Measurements from ENCODE around the gene PLCH2. TPM values are rescaled to one million over a fixed set of nuclear protein-coding genes. Genes with fewer than 3 reads are reported as not detected.

The PLCH2 gene
- total RNA-seq, 1 experiment from 2014 or later: 7.2 TPM

GRCh38 chr1:2523891-2524609, 48.0 kb downstream of the PLCH2 start:
- Histone ChIP-seq H3K36me3 (ENCODE audit: low read depth, low read length) (peaks cover 21% of the 10 kb centered on the region), H3K4me3 (ENCODE audit: low read length) (peak overlapping the region; percentile 93), H3K4me2 (ENCODE audit: low read length) (peak overlapping the region; percentile 94), H3K79me2 (ENCODE audit: low read length) (peaks cover 53% of the 10 kb centered on the region), H3K9ac (ENCODE audit: low read length) (no peak overlapping the region), H4K20me1 (ENCODE audit: low read length) (peaks cover 43% of the 10 kb centered on the region), H3K27ac (ENCODE audit: low read length) (peak overlapping the region; percentile 35), H3F3A (ENCODE audit: low read length, unreplicated experiment) (no peaks in the 10 kb centered on the region), H2AFZ (ENCODE audit: low read length) (no peak overlapping the region), H3K9me3 (ENCODE audit: low read length) (no peaks in the 10 kb centered on the region), H3K27me3 (ENCODE audit: low read length) (no peaks in the 10 kb centered on the region), H3K9me2 (replicated peaks; ENCODE audit: low read length) (no peaks in the 10 kb centered on the region), H3K4me1 (ENCODE audit: insufficient read depth, low read length) (peaks cover 34% of the 10 kb centered on the region)
- intact Hi-C loops (cut with micrococcal nuclease): no loop called here
- TF ChIP-seq EZH2 (IDR thresholded peaks at IDR 0.05; ENCODE audit: low read length, unreplicated experiment) (no peak), EZH2phosphoT487 (IDR thresholded peaks at IDR 0.05; ENCODE audit: borderline replicate concordance, low read length) (no peak)
- TF ChIP-seq, protein P1, sequence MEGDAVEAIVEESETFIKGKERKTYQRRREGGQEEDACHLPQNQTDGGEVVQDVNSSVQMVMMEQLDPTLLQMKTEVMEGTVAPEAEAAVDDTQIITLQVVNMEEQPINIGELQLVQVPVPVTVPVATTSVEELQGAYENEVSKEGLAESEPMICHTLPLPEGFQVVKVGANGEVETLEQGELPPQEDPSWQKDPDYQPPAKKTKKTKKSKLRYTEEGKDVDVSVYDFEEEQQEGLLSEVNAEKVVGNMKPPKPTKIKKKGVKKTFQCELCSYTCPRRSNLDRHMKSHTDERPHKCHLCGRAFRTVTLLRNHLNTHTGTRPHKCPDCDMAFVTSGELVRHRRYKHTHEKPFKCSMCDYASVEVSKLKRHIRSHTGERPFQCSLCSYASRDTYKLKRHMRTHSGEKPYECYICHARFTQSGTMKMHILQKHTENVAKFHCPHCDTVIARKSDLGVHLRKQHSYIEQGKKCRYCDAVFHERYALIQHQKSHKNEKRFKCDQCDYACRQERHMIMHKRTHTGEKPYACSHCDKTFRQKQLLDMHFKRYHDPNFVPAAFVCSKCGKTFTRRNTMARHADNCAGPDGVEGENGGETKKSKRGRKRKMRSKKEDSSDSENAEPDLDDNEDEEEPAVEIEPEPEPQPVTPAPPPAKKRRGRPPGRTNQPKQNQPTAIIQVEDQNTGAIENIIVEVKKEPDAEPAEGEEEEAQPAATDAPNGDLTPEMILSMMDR (conservative IDR thresholded peaks at IDR 0.05; ENCODE audit: low read depth, low read length): no peak
- ATAC-seq (no peak), DNase-seq (no peak)
- CTCF ChIA-PET: interaction anchor here (2.4 kb wide), 1 partner anchor 23 kb away, joined by 15 read pairs; no protein-coding TSS in a partner anchor
- POLR2A ChIA-PET (ENCODE audit: unreplicated experiment): no interaction called here
- no TSS peak for BruUV-seq (replicated peaks)

GRCh38 chr1:2525572-2525919, 49.5 kb downstream of the PLCH2 start:
- POLR2A ChIA-PET (ENCODE audit: unreplicated experiment): no interaction called here
- no TSS peak for BruUV-seq (replicated peaks)
- Histone ChIP-seq H3K79me2 (ENCODE audit: low read length) (peaks cover 53% of the 10 kb centered on the region), H3K27me3 (ENCODE audit: low read length) (no peaks in the 10 kb centered on the region), H3K4me2 (ENCODE audit: low read length) (peak overlapping the region; percentile 94), H3K9me3 (ENCODE audit: low read length) (no peaks in the 10 kb centered on the region), H3F3A (ENCODE audit: low read length, unreplicated experiment) (no peaks in the 10 kb centered on the region), H4K20me1 (ENCODE audit: low read length) (peaks cover 43% of the 10 kb centered on the region), H3K27ac (ENCODE audit: low read length) (peak overlapping the region; percentile 38), H3K9ac (ENCODE audit: low read length) (peak overlapping the region; percentile 96), H3K9me2 (replicated peaks; ENCODE audit: low read length) (no peaks in the 10 kb centered on the region), H2AFZ (ENCODE audit: low read length) (peak overlapping the region; percentile 64), H3K4me3 (ENCODE audit: low read length) (peak overlapping the region; percentile 93), H3K4me1 (ENCODE audit: insufficient read depth, low read length) (peaks cover 36% of the 10 kb centered on the region), H3K36me3 (ENCODE audit: low read depth, low read length) (peaks cover 14% of the 10 kb centered on the region)
- CTCF ChIA-PET: interaction anchor here (1.1 to 2.4 kb wide), 3 partner anchors 10 to 111 kb away, joined by 4 to 15 read pairs (median 5); no protein-coding TSS in a partner anchor
- DNase-seq (peak; percentile 31), ATAC-seq (no peak)
- TF ChIP-seq, protein P1 (conservative IDR thresholded peaks at IDR 0.05; ENCODE audit: low read depth, low read length): 0 out of 2 replicates have a peak, but pooled peaks have one; percentile 11
- TF ChIP-seq EZH2phosphoT487 (IDR thresholded peaks at IDR 0.05; ENCODE audit: borderline replicate concordance, low read length): no peak
- intact Hi-C loops (cut with micrococcal nuclease): no loop called here

Data from PC-3 (cell line).